ENCODE data around the gene CGN. TPM values are rescaled to one million over a fixed set of nuclear protein-coding genes. Genes with fewer than 3 reads are reported as not detected.

CGN gene, protein sequence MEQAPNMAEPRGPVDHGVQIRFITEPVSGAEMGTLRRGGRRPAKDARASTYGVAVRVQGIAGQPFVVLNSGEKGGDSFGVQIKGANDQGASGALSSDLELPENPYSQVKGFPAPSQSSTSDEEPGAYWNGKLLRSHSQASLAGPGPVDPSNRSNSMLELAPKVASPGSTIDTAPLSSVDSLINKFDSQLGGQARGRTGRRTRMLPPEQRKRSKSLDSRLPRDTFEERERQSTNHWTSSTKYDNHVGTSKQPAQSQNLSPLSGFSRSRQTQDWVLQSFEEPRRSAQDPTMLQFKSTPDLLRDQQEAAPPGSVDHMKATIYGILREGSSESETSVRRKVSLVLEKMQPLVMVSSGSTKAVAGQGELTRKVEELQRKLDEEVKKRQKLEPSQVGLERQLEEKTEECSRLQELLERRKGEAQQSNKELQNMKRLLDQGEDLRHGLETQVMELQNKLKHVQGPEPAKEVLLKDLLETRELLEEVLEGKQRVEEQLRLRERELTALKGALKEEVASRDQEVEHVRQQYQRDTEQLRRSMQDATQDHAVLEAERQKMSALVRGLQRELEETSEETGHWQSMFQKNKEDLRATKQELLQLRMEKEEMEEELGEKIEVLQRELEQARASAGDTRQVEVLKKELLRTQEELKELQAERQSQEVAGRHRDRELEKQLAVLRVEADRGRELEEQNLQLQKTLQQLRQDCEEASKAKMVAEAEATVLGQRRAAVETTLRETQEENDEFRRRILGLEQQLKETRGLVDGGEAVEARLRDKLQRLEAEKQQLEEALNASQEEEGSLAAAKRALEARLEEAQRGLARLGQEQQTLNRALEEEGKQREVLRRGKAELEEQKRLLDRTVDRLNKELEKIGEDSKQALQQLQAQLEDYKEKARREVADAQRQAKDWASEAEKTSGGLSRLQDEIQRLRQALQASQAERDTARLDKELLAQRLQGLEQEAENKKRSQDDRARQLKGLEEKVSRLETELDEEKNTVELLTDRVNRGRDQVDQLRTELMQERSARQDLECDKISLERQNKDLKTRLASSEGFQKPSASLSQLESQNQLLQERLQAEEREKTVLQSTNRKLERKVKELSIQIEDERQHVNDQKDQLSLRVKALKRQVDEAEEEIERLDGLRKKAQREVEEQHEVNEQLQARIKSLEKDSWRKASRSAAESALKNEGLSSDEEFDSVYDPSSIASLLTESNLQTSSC
- total RNA-seq (1 to 10 TPM; 1.1 to 1.6 TPM), polyA plus RNA-seq (0.36 TPM)

GRCh38 chr1:151510957-151511635 lies at the start of gene CGN:
Gene CGN, plus strand, starts transcription at chr1:151511387. Its CDS starts 7,133 bp downstream, at chr1:151518520.
- Histone ChIP-seq H3K9me3 (ENCODE audit: low read length) (no peaks in the 10 kb centered on the region), H3K36me3 (ENCODE audit: insufficient read depth, low read length) (no peaks in the 10 kb centered on the region), H3K4me1 (ENCODE audit: insufficient read depth, low read length) (peaks cover 21% of the 10 kb centered on the region), H3K27me3 (ENCODE audit: insufficient read depth, low read length, poor library complexity, severe bottlenecking) (peaks cover 6% of the 10 kb centered on the region), H3K27ac (ENCODE audit: low read depth, low read length) (peak within 1 kb of the TSS; percentile 29), H3K4me3 (ENCODE audit: low read length) (peak within 1 kb of the TSS; percentile 80)
- Mint-ChIP-seq H3K4me1 (peaks cover 16 to 32% (median 17%) of the 10 kb centered on the region in 3 donors), H3K27me3 (peaks cover 0 to 5% of the 10 kb centered on the region in 2 donors), H3K27ac (peak within 1 kb of the TSS; percentile 35 to 95 (median 90)), H3K36me3 (peaks cover 0 to 3% (median 0%) of the 10 kb centered on the region in 3 donors), H3K4me3 (peak within 1 kb of the TSS; percentile 87 to 99 (median 92)), H3K9me3 (no peaks in the 10 kb centered on the region)
- CTCF ChIA-PET, result interaction anchor here (0.9 to 1.4 kb wide), 3 partner anchors 10 to 83 kb away, joined by 3 to 5 read pairs (median 5); no protein-coding TSS in a partner anchor
- POLR2A ChIA-PET, result interaction anchor here (0.5 kb wide), 1 partner anchor 933 kb away, joined by 4 read pairs; no protein-coding TSS in a partner anchor
- peak; percentile 82 to 91 (median 88) for DNase-seq

DNA sequence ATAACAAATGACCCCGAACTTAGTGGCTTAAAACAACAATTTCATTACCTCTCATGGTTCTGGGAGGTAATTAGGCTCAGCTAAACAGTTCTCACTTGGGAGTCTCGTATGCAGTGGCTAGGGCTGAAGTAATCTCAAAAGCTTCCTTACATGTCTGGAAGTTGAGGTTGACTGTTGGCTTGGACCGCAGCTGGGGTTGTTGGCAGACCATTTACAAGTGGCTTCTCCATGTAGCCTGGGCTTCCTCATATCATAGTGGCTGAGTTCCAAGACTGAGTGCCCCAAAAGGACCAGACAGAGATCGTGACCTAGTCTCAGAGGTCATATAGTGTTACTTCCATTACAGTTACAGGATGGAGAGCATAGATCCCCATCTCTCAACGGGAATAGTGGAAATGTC lies 49.5 kb upstream of the CGN start:
- CTCF ChIA-PET, result no interaction called here
- POLR2A ChIA-PET, result no interaction called here

DNA sequence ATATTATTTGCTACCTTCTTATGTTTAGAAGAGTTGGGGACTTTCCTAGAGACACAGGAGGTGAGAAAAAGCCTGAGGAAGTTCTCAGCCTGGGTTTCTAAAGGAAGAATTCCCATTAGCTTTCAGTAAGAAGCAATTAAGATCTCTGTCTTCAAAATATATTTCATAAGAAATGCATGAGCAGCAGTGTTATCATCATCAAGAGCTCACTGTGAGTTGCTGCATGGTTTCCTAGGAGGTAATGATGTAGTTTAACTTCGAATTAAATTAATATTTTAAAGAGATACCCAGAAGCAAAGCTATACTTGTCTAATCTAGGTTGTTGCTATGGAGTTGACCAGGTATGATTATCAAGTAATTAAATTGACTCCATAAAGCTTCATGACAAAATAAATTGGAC lies 46.2 kb upstream of the CGN start:
- H3K36me3 Mint-ChIP-seq, result no peaks in the 10 kb centered on the region
- H3K27ac Mint-ChIP-seq, result no peak overlapping the region
- Histone ChIP-seq H3K9me3 (ENCODE audit: low read length) (no peaks in the 10 kb centered on the region), H3K27ac (ENCODE audit: low read depth, low read length) (no peak overlapping the region), H3K36me3 (ENCODE audit: insufficient read depth, low read length) (no peaks in the 10 kb centered on the region), H3K4me1 (ENCODE audit: insufficient read depth, low read length) (peaks cover under 1% of the 10 kb centered on the region), H3K27me3 (ENCODE audit: insufficient read depth, low read length, poor library complexity, severe bottlenecking) (no peaks in the 10 kb centered on the region), H3K4me3 (ENCODE audit: low read length) (no peak overlapping the region)
- no peaks in the 10 kb centered on the region for H3K9me3 Mint-ChIP-seq
- peaks cover 25 to 40% of the 10 kb centered on the region in 2 donors for H3K27me3 Mint-ChIP-seq
- CTCF ChIA-PET, result interaction anchor here (0.7 to 1.6 kb wide), 3 partner anchors 10 to 40 kb away, joined by 3 to 5 read pairs (median 3); no protein-coding TSS in a partner anchor
- POLR2A ChIA-PET, result interaction anchor here (0.6 kb wide), 1 partner anchor 11 kb away, joined by 4 read pairs; no protein-coding TSS in a partner anchor
- H3K4me3 Mint-ChIP-seq, result no peak overlapping the region
- DNase-seq, result no peak
- H3K4me1 Mint-ChIP-seq, result peaks cover 0 to 3% (median 2%) of the 10 kb centered on the region in 3 donors

More for the DNA sequence above, 49.5 kb upstream of the CGN start:
- DNase-seq, result no peak
- H3K27ac Mint-ChIP-seq, result peak overlapping the region in 2 of 8 donors; percentile 67 to 86
- no peaks in the 10 kb centered on the region for H3K9me3 Mint-ChIP-seq
- no peaks in the 10 kb centered on the region for H3K36me3 ChIP-seq (ENCODE audit: insufficient read depth, low read length)
- H3K36me3 Mint-ChIP-seq, result peaks cover 0 to 8% (median 0%) of the 10 kb centered on the region in 3 donors
- peak overlapping the region in 2 of 7 donors; percentile 37 to 65 for H3K4me3 Mint-ChIP-seq
- H3K27ac ChIP-seq (ENCODE audit: low read depth, low read length), result no peak overlapping the region
- H3K4me3 ChIP-seq (ENCODE audit: low read length), result no peak overlapping the region
- no peaks in the 10 kb centered on the region for H3K27me3 ChIP-seq (ENCODE audit: insufficient read depth, low read length, poor library complexity, severe bottlenecking)
- H3K4me1 Mint-ChIP-seq, result peaks cover 8 to 21% (median 19%) of the 10 kb centered on the region in 3 donors
- H3K27me3 Mint-ChIP-seq, result peaks cover 20 to 36% of the 10 kb centered on the region in 2 donors
- H3K9me3 ChIP-seq (ENCODE audit: low read length), result no peaks in the 10 kb centered on the region
- H3K4me1 ChIP-seq (ENCODE audit: insufficient read depth, low read length), result peaks cover 12% of the 10 kb centered on the region

DNA sequence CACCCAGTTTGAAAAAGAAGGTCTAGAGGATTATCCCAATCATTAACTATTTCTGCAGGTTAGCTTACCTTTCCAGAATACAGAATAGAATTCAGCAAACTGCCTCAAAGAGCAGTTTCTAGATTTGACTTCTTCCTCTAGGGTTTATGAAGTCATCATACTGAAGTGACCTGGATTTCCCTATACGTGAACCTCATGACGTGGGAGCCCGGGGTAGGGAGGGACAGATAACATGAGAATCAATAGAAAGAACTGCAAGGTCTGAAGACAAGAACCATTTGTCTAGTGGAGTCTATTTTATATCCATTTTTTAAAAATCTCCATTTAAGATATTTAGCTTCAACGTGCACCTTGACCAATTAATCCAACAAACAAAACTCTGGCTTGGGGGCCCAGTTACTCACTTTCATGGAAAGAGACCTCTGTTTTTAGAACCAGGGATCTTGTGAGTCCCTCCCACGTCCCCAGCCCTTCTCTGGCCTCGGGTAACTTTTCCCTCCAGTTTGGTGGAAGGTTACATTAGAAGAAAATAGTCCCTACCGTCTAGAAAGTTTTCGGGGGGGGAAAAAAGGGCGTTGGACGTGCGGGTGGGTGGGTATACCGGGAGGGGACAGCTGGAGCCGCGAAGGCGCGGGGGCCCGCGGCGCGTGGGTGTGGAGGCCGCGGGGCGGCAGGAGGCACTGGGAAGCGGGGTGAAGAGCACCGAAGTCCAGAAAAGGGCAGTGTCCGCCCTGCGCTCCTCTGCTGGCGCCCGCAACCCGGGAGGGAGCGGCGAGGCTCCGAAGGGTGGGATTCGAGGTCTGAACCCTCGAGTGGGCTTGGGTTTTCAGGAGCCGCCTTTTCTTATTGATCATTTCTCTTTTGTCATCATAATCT lies 38.1 kb upstream of the CGN start:
- ChIA-PET CTCF (interaction anchor here (2.2 kb wide), 1 partner anchor 29 kb away, joined by 6 read pairs; no protein-coding TSS in a partner anchor), POLR2A (interaction anchor here (1.2 to 1.6 kb wide), 2 partner anchors 13 to 73 kb away, joined by 3 to 5 read pairs; partner anchors contain the start of gene PSMB4)
- Mint-ChIP-seq H3K27ac (peak overlapping the region; percentile 29 to 97 (median 62)), H3K4me1 (peaks cover 5 to 18% (median 13%) of the 10 kb centered on the region in 3 donors), H3K36me3 (peaks cover 0 to 1% (median 0%) of the 10 kb centered on the region in 3 donors), H3K9me3 (no peaks in the 10 kb centered on the region), H3K27me3 (peaks cover 4 to 6% of the 10 kb centered on the region in 2 donors), H3K4me3 (peak overlapping the region; percentile 73 to 90 (median 78))
- no peaks in the 10 kb centered on the region for H3K36me3 ChIP-seq (ENCODE audit: insufficient read depth, low read length)
- no peaks in the 10 kb centered on the region for H3K27me3 ChIP-seq (ENCODE audit: insufficient read depth, low read length, poor library complexity, severe bottlenecking)
- DNase-seq, result peak in 2 of 5 donors; percentile 14 to 16
- peak overlapping the region; percentile 49 for H3K4me3 ChIP-seq (ENCODE audit: low read length)
- no peaks in the 10 kb centered on the region for H3K9me3 ChIP-seq (ENCODE audit: low read length)
- peak overlapping the region; percentile 1 for H3K27ac ChIP-seq (ENCODE audit: low read depth, low read length)
- H3K4me1 ChIP-seq (ENCODE audit: insufficient read depth, low read length), result no peaks in the 10 kb centered on the region

- DNase-seq, result no peak
- Mint-ChIP-seq H3K27ac (no peak overlapping the region), H3K4me3 (no peak overlapping the region), H3K4me1 (peaks cover 5 to 18% (median 13%) of the 10 kb centered on the region in 3 donors), H3K9me3 (no peaks in the 10 kb centered on the region), H3K36me3 (peaks cover 0 to 1% (median 0%) of the 10 kb centered on the region in 3 donors), H3K27me3 (peaks cover 7 to 9% of the 10 kb centered on the region in 2 donors)
- Histone ChIP-seq H3K4me3 (ENCODE audit: low read length) (no peak overlapping the region), H3K27ac (ENCODE audit: low read depth, low read length) (no peak overlapping the region), H3K4me1 (ENCODE audit: insufficient read depth, low read length) (no peaks in the 10 kb centered on the region), H3K36me3 (ENCODE audit: insufficient read depth, low read length) (no peaks in the 10 kb centered on the region), H3K9me3 (ENCODE audit: low read length) (no peaks in the 10 kb centered on the region), H3K27me3 (ENCODE audit: insufficient read depth, low read length, poor library complexity, severe bottlenecking) (no peaks in the 10 kb centered on the region)
- POLR2A ChIA-PET, result no interaction called here
- CTCF ChIA-PET, result interaction anchor here (1.4 to 2.2 kb wide), 3 partner anchors 10 to 30 kb away, joined by 4 to 6 read pairs (median 5); partner anchors contain the start of gene POGZ
Measured at GRCh38 chr1:151474745-151475144, 36.4 kb upstream of the CGN start.

DNA sequence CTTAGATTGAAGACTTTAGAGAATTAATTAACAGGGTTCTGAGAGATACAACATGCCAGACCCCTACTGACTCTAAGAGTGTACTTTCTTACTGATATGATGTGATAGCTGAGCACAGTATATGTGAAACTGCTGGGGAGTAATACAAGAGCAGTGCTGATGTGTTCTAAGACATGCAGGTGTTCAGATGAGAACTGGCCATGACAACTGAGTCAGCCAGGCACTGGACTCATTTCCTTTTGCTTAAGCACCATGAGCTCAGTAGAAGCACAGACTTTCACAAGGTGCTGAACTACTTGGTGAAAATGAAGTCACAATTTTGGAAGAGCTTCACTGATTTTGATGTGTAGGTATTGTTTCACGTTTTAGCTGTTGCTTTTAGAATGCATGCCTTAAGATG lies 36.0 kb upstream of the CGN start:
- Histone ChIP-seq H3K9me3 (ENCODE audit: low read length) (no peaks in the 10 kb centered on the region), H3K36me3 (ENCODE audit: insufficient read depth, low read length) (no peaks in the 10 kb centered on the region), H3K4me1 (ENCODE audit: insufficient read depth, low read length) (no peaks in the 10 kb centered on the region), H3K27ac (ENCODE audit: low read depth, low read length) (no peak overlapping the region), H3K4me3 (ENCODE audit: low read length) (no peak overlapping the region), H3K27me3 (ENCODE audit: insufficient read depth, low read length, poor library complexity, severe bottlenecking) (no peaks in the 10 kb centered on the region)
- Mint-ChIP-seq H3K4me3 (no peak overlapping the region), H3K36me3 (peaks cover 0 to 1% (median 0%) of the 10 kb centered on the region in 3 donors), H3K9me3 (no peaks in the 10 kb centered on the region), H3K4me1 (peaks cover 5 to 18% (median 13%) of the 10 kb centered on the region in 3 donors), H3K27me3 (peaks cover 7 to 9% of the 10 kb centered on the region in 2 donors), H3K27ac (no peak overlapping the region)
- DNase-seq, result no peak
- ChIA-PET POLR2A (no interaction called here), CTCF (interaction anchor here (1.4 to 2.2 kb wide), 3 partner anchors 10 to 31 kb away, joined by 4 to 6 read pairs (median 5); partner anchors contain the start of gene POGZ)

Data from CD8-positive, alpha-beta memory T cell (primary cell).